ENCODE measurements around the gene CPEB3.

CPEB3 gene

DNA sequence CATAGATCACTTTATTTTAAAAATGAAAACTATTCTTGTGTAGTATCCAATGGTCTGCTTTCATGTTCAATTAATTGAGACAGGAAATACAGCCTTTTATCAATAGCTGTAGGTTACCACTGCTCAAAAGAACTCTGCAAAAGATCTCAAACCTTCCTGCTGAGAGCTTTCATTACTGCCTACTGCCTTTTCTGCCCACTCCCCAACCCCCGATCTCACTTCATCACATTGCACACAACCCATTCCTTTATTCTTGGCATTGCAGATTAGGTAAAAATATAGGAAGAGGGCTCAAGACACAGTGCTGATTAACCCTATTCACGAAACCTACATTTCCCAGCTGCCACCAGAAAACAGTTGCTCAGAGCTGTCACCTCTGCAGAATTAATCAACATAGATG, 195.9 kb downstream of the CPEB3 start:
- TF ChIP-seq, protein P1, sequence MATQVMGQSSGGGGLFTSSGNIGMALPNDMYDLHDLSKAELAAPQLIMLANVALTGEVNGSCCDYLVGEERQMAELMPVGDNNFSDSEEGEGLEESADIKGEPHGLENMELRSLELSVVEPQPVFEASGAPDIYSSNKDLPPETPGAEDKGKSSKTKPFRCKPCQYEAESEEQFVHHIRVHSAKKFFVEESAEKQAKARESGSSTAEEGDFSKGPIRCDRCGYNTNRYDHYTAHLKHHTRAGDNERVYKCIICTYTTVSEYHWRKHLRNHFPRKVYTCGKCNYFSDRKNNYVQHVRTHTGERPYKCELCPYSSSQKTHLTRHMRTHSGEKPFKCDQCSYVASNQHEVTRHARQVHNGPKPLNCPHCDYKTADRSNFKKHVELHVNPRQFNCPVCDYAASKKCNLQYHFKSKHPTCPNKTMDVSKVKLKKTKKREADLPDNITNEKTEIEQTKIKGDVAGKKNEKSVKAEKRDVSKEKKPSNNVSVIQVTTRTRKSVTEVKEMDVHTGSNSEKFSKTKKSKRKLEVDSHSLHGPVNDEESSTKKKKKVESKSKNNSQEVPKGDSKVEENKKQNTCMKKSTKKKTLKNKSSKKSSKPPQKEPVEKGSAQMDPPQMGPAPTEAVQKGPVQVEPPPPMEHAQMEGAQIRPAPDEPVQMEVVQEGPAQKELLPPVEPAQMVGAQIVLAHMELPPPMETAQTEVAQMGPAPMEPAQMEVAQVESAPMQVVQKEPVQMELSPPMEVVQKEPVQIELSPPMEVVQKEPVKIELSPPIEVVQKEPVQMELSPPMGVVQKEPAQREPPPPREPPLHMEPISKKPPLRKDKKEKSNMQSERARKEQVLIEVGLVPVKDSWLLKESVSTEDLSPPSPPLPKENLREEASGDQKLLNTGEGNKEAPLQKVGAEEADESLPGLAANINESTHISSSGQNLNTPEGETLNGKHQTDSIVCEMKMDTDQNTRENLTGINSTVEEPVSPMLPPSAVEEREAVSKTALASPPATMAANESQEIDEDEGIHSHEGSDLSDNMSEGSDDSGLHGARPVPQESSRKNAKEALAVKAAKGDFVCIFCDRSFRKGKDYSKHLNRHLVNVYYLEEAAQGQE (IDR thresholded peaks at IDR 0.05; ENCODE audit: insufficient replicate concordance, low read depth), result no peak
- TF ChIP-seq POLR2AphosphoS5 (IDR thresholded peaks at IDR 0.05; ENCODE audit: low read depth) (no peak), SPI1 (IDR thresholded peaks at IDR 0.05; ENCODE audit: borderline replicate concordance, low read depth) (no peak), GABPA (IDR thresholded peaks at IDR 0.05; ENCODE audit: low read depth) (no peak)
- TF ChIP-seq, protein P2, sequence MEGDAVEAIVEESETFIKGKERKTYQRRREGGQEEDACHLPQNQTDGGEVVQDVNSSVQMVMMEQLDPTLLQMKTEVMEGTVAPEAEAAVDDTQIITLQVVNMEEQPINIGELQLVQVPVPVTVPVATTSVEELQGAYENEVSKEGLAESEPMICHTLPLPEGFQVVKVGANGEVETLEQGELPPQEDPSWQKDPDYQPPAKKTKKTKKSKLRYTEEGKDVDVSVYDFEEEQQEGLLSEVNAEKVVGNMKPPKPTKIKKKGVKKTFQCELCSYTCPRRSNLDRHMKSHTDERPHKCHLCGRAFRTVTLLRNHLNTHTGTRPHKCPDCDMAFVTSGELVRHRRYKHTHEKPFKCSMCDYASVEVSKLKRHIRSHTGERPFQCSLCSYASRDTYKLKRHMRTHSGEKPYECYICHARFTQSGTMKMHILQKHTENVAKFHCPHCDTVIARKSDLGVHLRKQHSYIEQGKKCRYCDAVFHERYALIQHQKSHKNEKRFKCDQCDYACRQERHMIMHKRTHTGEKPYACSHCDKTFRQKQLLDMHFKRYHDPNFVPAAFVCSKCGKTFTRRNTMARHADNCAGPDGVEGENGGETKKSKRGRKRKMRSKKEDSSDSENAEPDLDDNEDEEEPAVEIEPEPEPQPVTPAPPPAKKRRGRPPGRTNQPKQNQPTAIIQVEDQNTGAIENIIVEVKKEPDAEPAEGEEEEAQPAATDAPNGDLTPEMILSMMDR (IDR thresholded peaks at IDR 0.05; ENCODE audit: insufficient read depth, low read length), result no peak
- H3K4me3 ChIP-seq (replicated peaks; ENCODE audit: insufficient read depth, low read length), result no peak overlapping the region
- no peak for DNase-seq (ENCODE audit: low read depth in 1 of 2, low spot score in 1 of 2)

DNA sequence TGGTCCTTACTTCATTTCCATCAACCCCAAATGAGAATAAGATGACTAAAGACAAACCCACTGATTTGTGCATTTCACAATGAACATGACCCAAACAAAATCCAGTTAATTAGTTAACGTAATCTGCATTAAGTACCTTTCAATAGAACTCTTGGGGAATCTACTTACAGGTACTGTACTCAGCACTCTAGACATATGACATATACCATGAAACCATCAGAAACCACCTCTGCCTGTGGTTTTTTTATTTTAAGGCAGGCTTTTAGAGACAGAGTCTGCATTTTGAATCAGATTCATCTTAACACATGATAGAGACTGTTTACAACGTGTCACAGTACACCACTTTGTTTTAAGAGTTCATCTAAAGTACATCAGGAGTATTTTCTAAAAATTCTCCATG, 198.9 kb downstream of the CPEB3 start:
- H3K27me3 ChIP-seq (ENCODE audit: insufficient read depth, poor library complexity, severe bottlenecking), result no peaks in the 10 kb centered on the region
- TF ChIP-seq POLR2AphosphoS5 (IDR thresholded peaks at IDR 0.05; ENCODE audit: low read depth) (no peak), GABPA (IDR thresholded peaks at IDR 0.05; ENCODE audit: low read depth) (no peak), SPI1 (IDR thresholded peaks at IDR 0.05; ENCODE audit: borderline replicate concordance, low read depth) (no peak)
- TF ChIP-seq, protein P1 (IDR thresholded peaks at IDR 0.05; ENCODE audit: insufficient replicate concordance, low read depth), result no peak
- TF ChIP-seq, protein P2 (IDR thresholded peaks at IDR 0.05; ENCODE audit: insufficient read depth, low read length), result no peak
- H3K4me3 ChIP-seq (replicated peaks; ENCODE audit: insufficient read depth, low read length), result no peak overlapping the region
- DNase-seq (ENCODE audit: low read depth in 1 of 2, low spot score in 1 of 2), result no peak
- no peak overlapping the region for H3K27ac ChIP-seq (replicated peaks)

More for the DNA sequence above, 195.9 kb downstream of the CPEB3 start:
- Histone ChIP-seq H3K27ac (replicated peaks) (no peak overlapping the region), H3K27me3 (ENCODE audit: insufficient read depth, poor library complexity, severe bottlenecking) (no peaks in the 10 kb centered on the region)

DNA sequence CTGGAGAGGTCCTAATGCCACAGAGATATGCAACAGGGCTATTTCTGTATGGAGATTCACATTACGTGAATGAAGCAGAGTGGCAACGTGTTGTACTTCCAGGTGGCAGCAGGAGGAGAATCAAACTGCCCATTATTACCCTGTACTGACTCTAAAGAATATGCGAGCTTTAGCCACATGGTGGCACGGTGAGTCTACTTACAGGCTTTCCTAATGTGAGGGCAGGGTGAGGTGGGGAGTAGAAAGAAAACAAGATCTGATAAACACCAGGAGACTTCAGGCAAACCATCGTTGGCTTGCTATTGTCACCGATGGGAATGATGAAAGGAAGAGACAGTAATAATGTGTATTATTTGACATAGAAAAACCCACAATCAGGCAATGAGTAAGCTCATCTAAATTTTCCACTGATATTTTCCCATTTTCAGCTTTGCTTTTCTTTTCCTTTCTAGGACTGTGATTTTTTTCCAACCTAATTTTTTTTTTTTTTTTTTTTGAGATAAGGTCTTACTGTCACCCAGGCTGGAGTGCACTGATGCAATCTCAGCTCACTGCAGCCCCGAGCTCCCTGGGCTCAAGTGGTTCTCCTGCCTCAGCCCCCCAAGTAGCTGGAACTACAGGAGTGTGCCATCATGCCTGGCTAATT, 203.0 kb downstream of the CPEB3 start:
- Histone ChIP-seq H3K27me3 (ENCODE audit: insufficient read depth, poor library complexity, severe bottlenecking) (no peaks in the 10 kb centered on the region), H3K27ac (replicated peaks) (no peak overlapping the region), H3K4me3 (replicated peaks; ENCODE audit: insufficient read depth, low read length) (no peak overlapping the region)
- TF ChIP-seq GABPA (IDR thresholded peaks at IDR 0.05; ENCODE audit: low read depth), result no peak
- TF ChIP-seq, protein P2 (IDR thresholded peaks at IDR 0.05; ENCODE audit: insufficient read depth, low read length), result peak; percentile 57
- TF ChIP-seq SPI1 (IDR thresholded peaks at IDR 0.05; ENCODE audit: borderline replicate concordance, low read depth), result no peak
- peak; percentile 41 to 80 for DNase-seq (ENCODE audit: low read depth in 1 of 2, low spot score in 1 of 2)
